Psoas muscle (tissue), 8 donors: Measurements from ENCODE around the gene TCOF1. TPM values are rescaled to one million over a fixed set of nuclear protein-coding genes. Genes with fewer than 3 reads are reported as not detected.

Experiments used
- ATAC-seq, 4 donors: fragments of 200-7000 bp; cut with Tn5 transposase; one replicate each; pipeline ENCODE4 v1.9.1; 2020; ENCODE audit warnings: moderate library complexity in 3 of 4, mild to moderate bottlenecking in 2 of 4
- DNase-seq, 2 donors: peaks; one replicate each; pipeline ENCODE4 v3.0.0-alpha.2; 2020
- H3K27ac ChIP-seq: fragments of 200-600 bp; one replicate; pipeline ENCODE4 v1.8.0; 2022
- H3K27me3 ChIP-seq, 3 donors: fragments of 200-600 bp in 1 of 3; one replicate each; pipeline versions ENCODE4 v1.6.1 to v1.8.0; 2013 to 2022; ENCODE audit warnings: low read length in 2 of 3, mild to moderate bottlenecking in 2 of 3, moderate library complexity in 1 of 3; ENCODE audit not compliant: insufficient read depth in 3 of 3
- H3K36me3 ChIP-seq, 2 donors: fragments of 200-600 bp in 1 of 2; one replicate each; pipeline versions ENCODE4 v1.6.1 to v1.8.0; 2013 to 2022; ENCODE audit warnings: low read depth in 1 of 2, mild to moderate bottlenecking in 1 of 2, moderate library complexity in 1 of 2; ENCODE audit not compliant: insufficient read depth in 1 of 2
- H3K4me1 ChIP-seq: fragments of 200-600 bp; one replicate; pipeline ENCODE4 v1.8.0; 2022
- H3K4me3 ChIP-seq: fragments of 200-600 bp; one replicate; pipeline ENCODE4 v1.8.0; 2022; ENCODE audit warnings: mild to moderate bottlenecking
- H3K9me3 ChIP-seq: fragments of 200-600 bp; one replicate; pipeline ENCODE4 v1.8.0; 2022
- WGBS, 3 donors: extraction: QIAGEN DNeasy Blood & Tissue Kit; methylation state at CpG; one replicate each; pipeline versions ENCODE4 v1.1.6 to v1.1.7; 2013; 5-methylcytosine and 5-hydroxymethylcytosine counted together
- intact Hi-C, 2 donors: fragments of 100-400 bp; cut with DNase I; formaldehyde crosslinking; loops; one replicate each; pipeline versions ENCODE4 v1.11.0 to v1.14.2; 2022
- polyA plus RNA-seq, 3 donors: library from polyadenylated mRNA; stranded (reverse); fragments of 200-250 nt; gene quantifications; one replicate each; pipeline ENCODE4 v1.2.3, GENCODE V29; 2013
- total RNA-seq, 4 donors: library from RNA; stranded (reverse); fragmentation: NEBNext Ultra II Directional in 2 of 4; extraction: Animal tissue kit (Norgen Biotek cat#: 25700) in 2 of 4; gene quantifications; one replicate each; pipeline versions ENCODE4 v1.2.1 to v1.2.4, GENCODE V29; 2021 to 2023
- TF ChIP-seq, protein P1 (sequence below): fragments of 200-600 bp; IDR thresholded peaks from one replicate; pipeline ENCODE4 v1.8.0; 2022; ENCODE audit warnings: antibody characterized with exemption
- donor health status: healthy with polysubstance abuse.
- donor health status: DM: no; HTN: no; CAD: no; lungs with moderate emphysema.
- donor health status: Bipolar disorder and iron deficiency.
- donor health status: healthy.
- donor health status: DM: yes; HTN: yes; CAD: no.
- donor health status: DM: no; HTN: no; CAD: no.
- donor health status: DM: no; HTN: no; CAD: no.
- donor health status: DM: yes; HTN: yes; CAD: no.

Gene TCOF1
- total and polyA plus RNA-seq, 7 donors, result 18.3 to 26.7 (median 24.2) TPM

DNA sequence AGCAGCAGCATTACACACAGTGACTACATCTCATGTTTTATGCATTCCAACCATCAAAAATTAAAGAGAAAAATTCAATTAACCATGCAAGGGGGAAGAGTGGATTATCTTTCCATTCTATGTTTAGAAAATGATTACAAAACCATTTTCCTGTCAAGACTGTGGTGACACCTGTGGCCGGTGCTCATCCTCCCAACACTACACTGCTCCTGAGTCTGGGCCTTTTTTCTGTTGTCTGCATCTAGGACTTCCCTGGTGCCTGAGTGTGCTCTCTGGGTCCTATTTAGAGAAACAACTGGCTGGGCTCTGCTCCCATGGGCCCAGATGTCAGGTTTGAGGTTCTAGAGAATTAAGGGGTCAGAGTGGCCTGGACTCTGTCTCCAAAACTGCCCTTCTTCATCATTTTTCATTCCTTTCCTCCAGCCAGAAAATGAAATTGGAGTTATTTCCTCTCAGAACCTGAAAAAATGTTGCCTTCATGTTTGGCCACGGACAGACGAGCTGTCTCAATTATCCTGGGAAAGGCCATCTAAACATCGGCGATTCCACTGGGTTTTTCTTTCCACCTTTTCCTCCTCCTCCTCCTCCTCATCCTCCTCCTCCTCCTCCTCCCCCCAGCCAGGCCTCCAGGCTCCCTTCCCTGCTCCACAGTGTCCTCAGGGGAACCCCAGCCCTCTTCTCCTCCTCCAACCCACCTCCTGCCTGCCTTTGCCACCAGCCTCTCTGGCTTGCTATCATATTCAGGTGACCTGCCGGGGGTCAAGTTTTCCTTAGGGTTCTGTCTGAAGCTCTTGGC is 43.4 kb upstream of the TCOF1 start:
- no peak for DNase-seq
- no peaks in the 10 kb centered on the region for H3K36me3 ChIP-seq
- H3K27me3 ChIP-seq, result no peaks in the 10 kb centered on the region
- no peaks in the 10 kb centered on the region for H3K9me3 ChIP-seq
- no peaks in the 10 kb centered on the region for H3K4me1 ChIP-seq
- no peak overlapping the region for H3K4me3 ChIP-seq
- H3K27ac ChIP-seq, result no peak overlapping the region
- TF ChIP-seq, protein P1, sequence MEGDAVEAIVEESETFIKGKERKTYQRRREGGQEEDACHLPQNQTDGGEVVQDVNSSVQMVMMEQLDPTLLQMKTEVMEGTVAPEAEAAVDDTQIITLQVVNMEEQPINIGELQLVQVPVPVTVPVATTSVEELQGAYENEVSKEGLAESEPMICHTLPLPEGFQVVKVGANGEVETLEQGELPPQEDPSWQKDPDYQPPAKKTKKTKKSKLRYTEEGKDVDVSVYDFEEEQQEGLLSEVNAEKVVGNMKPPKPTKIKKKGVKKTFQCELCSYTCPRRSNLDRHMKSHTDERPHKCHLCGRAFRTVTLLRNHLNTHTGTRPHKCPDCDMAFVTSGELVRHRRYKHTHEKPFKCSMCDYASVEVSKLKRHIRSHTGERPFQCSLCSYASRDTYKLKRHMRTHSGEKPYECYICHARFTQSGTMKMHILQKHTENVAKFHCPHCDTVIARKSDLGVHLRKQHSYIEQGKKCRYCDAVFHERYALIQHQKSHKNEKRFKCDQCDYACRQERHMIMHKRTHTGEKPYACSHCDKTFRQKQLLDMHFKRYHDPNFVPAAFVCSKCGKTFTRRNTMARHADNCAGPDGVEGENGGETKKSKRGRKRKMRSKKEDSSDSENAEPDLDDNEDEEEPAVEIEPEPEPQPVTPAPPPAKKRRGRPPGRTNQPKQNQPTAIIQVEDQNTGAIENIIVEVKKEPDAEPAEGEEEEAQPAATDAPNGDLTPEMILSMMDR, result no peak
- ATAC-seq, result no peak
- WGBS, 3 donors, result 46 to 64% (median 58%) methylated on average over 6 of the region's 6 CpGs
- intact Hi-C loops, result no loop called here

DNA sequence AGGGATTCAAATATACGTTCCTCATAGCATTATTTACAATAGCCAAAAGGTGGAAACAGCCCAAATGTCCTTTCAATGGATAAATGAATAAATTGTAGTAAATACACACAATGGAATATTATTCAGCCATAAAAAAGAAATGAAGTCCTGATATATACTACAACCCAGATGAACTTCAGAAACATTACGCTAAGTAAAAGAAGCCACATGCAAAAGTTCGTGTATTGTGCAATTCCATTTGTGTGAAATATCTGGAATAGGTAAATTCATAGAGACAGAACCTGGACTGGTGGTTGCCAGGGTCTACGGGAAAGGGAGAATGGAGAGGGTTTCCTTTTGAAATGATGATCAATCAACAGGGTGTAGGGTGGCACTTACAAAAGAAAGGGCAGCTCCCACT is 42.3 kb upstream of the TCOF1 start:
- TF ChIP-seq, protein P1, result no peak
- whole genome bisulfite sequencing, 3 donors, result 94 to 98% (median 96%) methylated on average over 4 of the region's 4 CpGs
- intact Hi-C loops, result no loop called here
- H3K4me3 ChIP-seq, result no peak overlapping the region
- ATAC-seq (no peak), DNase-seq (no peak)
- H3K4me1 ChIP-seq, result peaks cover 9% of the 10 kb centered on the region
- H3K27me3 ChIP-seq, result no peaks in the 10 kb centered on the region
- no peaks in the 10 kb centered on the region for H3K9me3 ChIP-seq
- H3K36me3 ChIP-seq, result no peaks in the 10 kb centered on the region
- no peak overlapping the region for H3K27ac ChIP-seq

DNA sequence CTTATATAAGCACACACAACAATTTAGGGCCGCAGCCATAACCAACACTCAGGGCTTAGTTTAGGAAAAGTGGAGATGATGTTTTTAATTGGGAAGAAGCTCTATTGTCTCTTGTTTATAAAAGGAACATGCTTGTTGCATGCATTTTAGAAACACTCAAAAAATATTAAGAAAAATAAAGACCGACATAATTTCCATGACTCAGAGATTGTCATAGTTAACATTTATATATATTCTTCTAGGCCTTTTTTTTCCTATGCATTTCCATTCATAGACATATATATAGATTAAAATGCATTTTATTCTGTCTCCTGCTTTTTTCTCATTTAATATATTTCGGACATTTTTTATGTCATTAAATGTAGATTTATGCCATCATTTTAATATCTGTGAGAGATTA is 41.2 kb upstream of the TCOF1 start:
- WGBS, 3 donors, result 93 to 96% (median 96%) methylated on average over 3 of the region's 3 CpGs
- no peak overlapping the region for H3K4me3 ChIP-seq

DNA sequence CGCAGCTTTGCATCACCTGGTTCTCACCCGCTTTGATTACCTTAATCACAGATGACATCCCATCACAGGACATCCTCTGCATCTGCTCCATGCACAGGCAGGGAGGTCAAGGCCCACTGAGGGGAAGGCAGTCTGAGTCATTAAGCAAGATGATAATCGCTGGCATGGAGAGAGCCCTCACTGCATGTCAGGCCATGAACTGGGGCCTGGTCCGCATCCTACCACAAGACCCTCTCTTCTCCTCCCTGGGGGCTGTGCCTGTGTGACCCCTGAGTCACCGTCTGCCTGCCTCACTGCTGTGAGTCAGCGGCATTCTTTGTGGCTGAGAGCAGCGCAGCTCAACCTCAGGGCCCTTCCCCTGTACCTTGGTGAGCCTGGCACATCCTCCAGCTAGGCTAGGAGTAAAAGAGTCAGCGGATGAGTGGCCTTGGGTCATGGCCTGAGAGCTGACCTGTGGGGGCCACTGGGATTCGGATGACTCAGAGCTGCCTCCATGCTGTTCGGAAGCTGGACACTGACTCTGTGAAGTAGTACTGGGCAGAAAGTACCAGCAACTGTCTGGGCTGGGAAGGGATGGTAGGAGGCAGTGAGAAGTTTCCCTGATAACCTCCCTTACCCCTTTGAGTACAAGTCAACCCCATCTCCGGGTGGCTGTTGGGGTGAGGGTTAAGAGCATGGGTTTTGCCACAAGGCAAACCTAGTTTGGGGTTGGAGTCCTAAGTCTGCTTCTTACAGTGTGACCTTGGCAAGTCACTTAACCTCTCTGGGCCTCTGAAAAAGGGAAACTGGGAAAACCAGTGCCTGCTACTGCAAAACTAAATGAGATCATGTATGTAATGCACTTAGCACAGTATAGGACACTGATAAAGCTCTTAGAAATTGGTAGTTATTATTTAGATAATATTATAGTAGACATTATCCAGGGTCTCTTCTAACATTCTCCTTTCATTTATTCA is 40.2 kb upstream of the TCOF1 start:
- Histone ChIP-seq H3K36me3 (no peaks in the 10 kb centered on the region), H3K4me3 (no peak overlapping the region), H3K9me3 (no peaks in the 10 kb centered on the region), H3K27ac (no peak overlapping the region), H3K27me3 (no peaks in the 10 kb centered on the region), H3K4me1 (peaks cover 9% of the 10 kb centered on the region)
- peak in 1 of 2 donors; percentile 49 for DNase-seq
- intact Hi-C loops, result no loop called here
- WGBS, 3 donors, result 85 to 90% (median 88%) methylated on average over 11 of the region's 11 CpGs
- peak in 3 of 4 donors; percentile 42 to 62 (median 54) for ATAC-seq
- TF ChIP-seq, protein P1, result no peak

More for the DNA sequence above, 41.2 kb upstream of the TCOF1 start:
- intact Hi-C loops, result no loop called here
- Histone ChIP-seq H3K27ac (no peak overlapping the region), H3K36me3 (no peaks in the 10 kb centered on the region), H3K27me3 (no peaks in the 10 kb centered on the region), H3K4me1 (peaks cover 9% of the 10 kb centered on the region), H3K9me3 (no peaks in the 10 kb centered on the region)
- ATAC-seq (no peak), DNase-seq (no peak)
- TF ChIP-seq, protein P1, result no peak
